CD1c-positive myeloid dendritic cell (primary cell): Measurements from ENCODE around the gene PAX9.

Source experiments
- DNase-seq: peaks from one replicate; pipeline ENCODE4 v3.0.0-alpha.2; 2016; ENCODE audit errors: extremely low spot score

The PAX9 gene

GRCh38 chr14:36655963-36656686 lies 5.5 kb upstream of the PAX9 start:
- peak; percentile 34 for DNase-seq

GRCh38 chr14:36656687-36657398 lies 4.8 kb upstream of the PAX9 start:
- DNase-seq, result no peak

- no peak for DNase-seq
Observed at GRCh38 chr14:36657399-36658122, 4.1 kb upstream of the PAX9 start.

GRCh38 chr14:36658123-36659009 lies 3.3 kb upstream of the PAX9 start:
- no peak for DNase-seq

GRCh38 chr14:36659010-36659821 lies 2.4 kb upstream of the PAX9 start:
- no peak for DNase-seq

GRCh38 chr14:36659822-36660735 lies 1.6 kb upstream of the PAX9 start:
- DNase-seq, result no peak

- DNase-seq, result no peak
Observed at GRCh38 chr14:36660736-36661505, 739 bp upstream of the PAX9 start.

GRCh38 chr14:36662258-36662542 lies 540 bp downstream of the PAX9 start:
- DNase-seq, result no peak

GRCh38 chr14:36662543-36663403 lies 1.1 kb downstream of the PAX9 start:
- DNase-seq, result no peak

- no peak for DNase-seq
Observed at GRCh38 chr14:36663404-36664321, 2.0 kb downstream of the PAX9 start.

GRCh38 chr14:36664322-36665193 lies 2.9 kb downstream of the PAX9 start:
- DNase-seq, result no peak

GRCh38 chr14:36665887-36666415 lies 4.3 kb downstream of the PAX9 start:
- no peak for DNase-seq

- no peak for DNase-seq
Observed at GRCh38 chr14:36666416-36667206, 5.0 kb downstream of the PAX9 start.

GRCh38 chr14:36667679-36668078 lies 6.0 kb downstream of the PAX9 start:
- no peak for DNase-seq

- DNase-seq, result no peak
Observed at GRCh38 chr14:36671149-36671548, 9.5 kb downstream of the PAX9 start.
